ENCODE data around the gene CD96. TPM values are rescaled to one million over a fixed set of nuclear protein-coding genes. Genes with fewer than 3 reads are reported as not detected.

Gene CD96
- total RNA-seq, 2 donors from 2014 or later = 0.33 to 2.6 TPM

DNA sequence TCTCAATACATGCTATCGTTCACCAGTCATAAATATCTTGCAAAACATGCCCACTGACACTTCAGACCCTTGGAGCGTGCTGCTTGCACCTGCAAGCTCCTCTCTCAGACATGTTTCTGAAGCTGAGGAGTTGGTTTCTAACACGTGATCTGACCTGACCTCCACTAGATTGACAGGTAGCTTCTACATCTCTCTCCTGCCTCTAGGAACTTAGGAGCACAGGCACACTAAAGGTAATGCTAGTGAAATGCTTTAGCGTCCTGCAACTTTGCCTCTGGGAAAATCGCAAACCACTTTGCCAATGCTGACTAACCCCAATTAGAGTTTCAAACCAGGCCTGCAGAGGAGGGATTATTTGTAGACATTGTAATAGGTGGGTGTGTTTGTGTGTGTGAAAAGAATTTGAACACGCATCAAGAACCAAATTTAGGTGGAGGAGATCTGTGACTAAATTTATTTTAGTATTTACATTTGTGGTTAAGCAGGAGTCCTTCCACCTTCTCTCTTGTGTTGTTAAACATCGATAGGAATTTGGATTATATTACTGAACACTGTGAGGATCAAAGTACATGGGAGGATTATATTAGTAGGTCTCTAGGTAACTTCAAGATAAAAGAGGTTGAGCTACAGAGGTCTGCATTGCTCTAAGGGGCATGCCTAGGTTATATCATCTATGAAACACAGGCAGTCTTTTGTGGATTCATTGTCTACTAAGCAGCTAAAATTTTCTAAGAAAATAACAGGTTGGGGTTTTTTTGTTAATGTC lies 139.8 kb downstream of the CD96 start:
- DNase-seq = no peak

GRCh38 chr3:111684640-111685039 lies 142.6 kb downstream of the CD96 start:
- DNase-seq = no peak
- intact Hi-C loops (cut with DNase I) = no loop called here
- Histone ChIP-seq H3K27ac (no peak overlapping the region), H3K36me3 (replicated peaks in 1 of 2; ENCODE audit: insufficient read depth in 1 of 2, low read depth in 2 of 2) (no peaks in the 10 kb centered on the region), H3K4me1 (no peaks in the 10 kb centered on the region), H3K27me3 (no peaks in the 10 kb centered on the region), H3K9me3 (no peaks in the 10 kb centered on the region), H3K4me3 (no peak overlapping the region)
- WGBS, 2 donors = 72 to 73% methylated on average over 4 of the region's 4 CpGs
- TF ChIP-seq POLR2A (IDR thresholded peaks at IDR 0.05) (no peak), CTCF (IDR thresholded peaks at IDR 0.05) (no peak)
- no peak for ATAC-seq

More for the DNA sequence above, 139.8 kb downstream of the CD96 start:
- TF ChIP-seq CTCF (IDR thresholded peaks at IDR 0.05) = no peak
- TF ChIP-seq POLR2A (IDR thresholded peaks at IDR 0.05) = no peak
- Histone ChIP-seq H3K4me3 (no peak overlapping the region), H3K4me1 (peaks cover 4% of the 10 kb centered on the region), H3K36me3 (replicated peaks in 1 of 2; ENCODE audit: insufficient read depth in 1 of 2, low read depth in 2 of 2) (no peaks in the 10 kb centered on the region), H3K27me3 (no peaks in the 10 kb centered on the region), H3K27ac (no peak overlapping the region), H3K9me3 (no peaks in the 10 kb centered on the region)
- intact Hi-C loops (cut with DNase I) = no loop called here
- ATAC-seq = no peak
- 67 to 73% methylated on average over 7 of the region's 7 CpGs for WGBS, 2 donors

GRCh38 chr3:111688190-111688800 lies 146.3 kb downstream of the CD96 start:
- intact Hi-C loops (cut with DNase I) = no loop called here
- Histone ChIP-seq H3K36me3 (replicated peaks in 1 of 2; ENCODE audit: insufficient read depth in 1 of 2, low read depth in 2 of 2) (no peaks in the 10 kb centered on the region), H3K4me3 (no peak overlapping the region), H3K4me1 (no peaks in the 10 kb centered on the region), H3K9me3 (no peaks in the 10 kb centered on the region), H3K27ac (no peak overlapping the region), H3K27me3 (no peaks in the 10 kb centered on the region)
- WGBS, 2 donors = 77 to 80% methylated on average over 2 of the region's 2 CpGs
- TF ChIP-seq POLR2A (IDR thresholded peaks at IDR 0.05) (no peak), CTCF (IDR thresholded peaks at IDR 0.05) (no peak)
- no peak for ATAC-seq
- no peak for DNase-seq

DNA sequence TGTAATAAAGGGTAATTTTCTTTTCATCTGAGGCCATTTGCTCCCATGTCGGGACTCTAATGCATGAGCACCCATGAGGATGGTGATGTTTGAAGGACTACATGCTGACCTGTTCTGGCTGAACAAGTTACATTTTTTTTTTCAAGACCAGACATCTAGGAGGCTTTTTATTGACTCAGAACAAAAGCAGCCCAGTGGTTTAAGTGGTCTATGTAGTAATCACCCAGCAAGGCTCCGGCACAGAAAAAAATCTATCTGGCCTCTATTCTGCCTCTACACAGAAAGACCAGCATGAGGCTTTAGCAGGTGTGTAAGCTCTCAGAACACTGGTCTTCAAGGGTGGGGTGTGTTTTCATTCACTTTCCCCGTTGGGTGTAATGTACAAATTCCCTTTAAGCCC lies 148.2 kb downstream of the CD96 start:
- H3K36me3 ChIP-seq (replicated peaks in 1 of 2; ENCODE audit: insufficient read depth in 1 of 2, low read depth in 2 of 2) = no peaks in the 10 kb centered on the region
- intact Hi-C loops (cut with DNase I) = no loop called here
- 72 to 84% methylated on average over 3 of the region's 3 CpGs for WGBS, 2 donors
- no peak overlapping the region for H3K27ac ChIP-seq
- DNase-seq = no peak
- TF ChIP-seq POLR2A (IDR thresholded peaks at IDR 0.05) (no peak), CTCF (IDR thresholded peaks at IDR 0.05) (no peak)
- H3K4me1 ChIP-seq = no peaks in the 10 kb centered on the region
- no peaks in the 10 kb centered on the region for H3K9me3 ChIP-seq
- H3K27me3 ChIP-seq = no peaks in the 10 kb centered on the region
- no peak overlapping the region for H3K4me3 ChIP-seq
- ATAC-seq = no peak

All from body of pancreas (tissue), 4 donors.